DND-41 (cell line): ENCODE results near the gene ERICH3.

Source experiments
- EZH2 ChIP-seq: IDR thresholded peaks from 3 replicates; pipeline ENCODE4 v1.6.1; 2012; ENCODE audit warnings: borderline replicate concordance, low read depth, mild to moderate bottlenecking, moderate library complexity, low read length, inconsistent platforms; ENCODE audit not compliant: severe bottlenecking
- TF ChIP-seq, protein P1 (sequence below): IDR thresholded peaks from 2 replicates; pipeline ENCODE4 v1.5.1; 2012; ENCODE audit warnings: borderline replicate concordance, low read length, moderate library complexity, mild to moderate bottlenecking; ENCODE audit not compliant: poor library complexity, severe bottlenecking; ENCODE audit errors: extremely low read depth

DNA sequence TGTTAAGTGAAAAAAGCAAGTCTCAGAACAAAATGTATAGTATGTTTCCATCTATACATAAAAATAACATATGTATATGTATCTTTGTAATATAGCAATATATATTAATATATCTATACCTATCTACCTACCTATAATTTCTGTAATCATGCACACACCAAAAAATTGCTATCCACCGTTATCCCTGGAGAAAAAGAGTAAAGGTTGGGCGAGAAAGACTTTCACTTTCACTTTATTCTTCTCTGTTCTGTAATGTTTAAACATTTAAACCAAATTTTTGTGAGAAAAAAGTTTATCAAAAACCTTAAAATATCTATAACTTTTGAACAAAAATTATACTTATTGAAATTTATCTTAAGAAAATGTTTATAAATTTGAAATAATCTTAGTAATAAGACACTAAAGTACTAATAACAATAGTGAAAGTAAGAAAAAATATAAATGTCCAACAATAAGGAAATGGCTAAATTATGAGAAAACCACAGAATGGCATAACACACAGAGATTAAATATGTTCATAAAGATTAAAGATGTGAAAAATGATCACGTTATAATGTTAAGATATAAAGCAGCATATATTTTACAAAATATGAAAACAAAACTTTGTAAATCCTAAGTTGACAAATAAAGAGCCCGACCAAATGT is 87.2 kb downstream of the ERICH3 start:
- TF ChIP-seq, protein P1, sequence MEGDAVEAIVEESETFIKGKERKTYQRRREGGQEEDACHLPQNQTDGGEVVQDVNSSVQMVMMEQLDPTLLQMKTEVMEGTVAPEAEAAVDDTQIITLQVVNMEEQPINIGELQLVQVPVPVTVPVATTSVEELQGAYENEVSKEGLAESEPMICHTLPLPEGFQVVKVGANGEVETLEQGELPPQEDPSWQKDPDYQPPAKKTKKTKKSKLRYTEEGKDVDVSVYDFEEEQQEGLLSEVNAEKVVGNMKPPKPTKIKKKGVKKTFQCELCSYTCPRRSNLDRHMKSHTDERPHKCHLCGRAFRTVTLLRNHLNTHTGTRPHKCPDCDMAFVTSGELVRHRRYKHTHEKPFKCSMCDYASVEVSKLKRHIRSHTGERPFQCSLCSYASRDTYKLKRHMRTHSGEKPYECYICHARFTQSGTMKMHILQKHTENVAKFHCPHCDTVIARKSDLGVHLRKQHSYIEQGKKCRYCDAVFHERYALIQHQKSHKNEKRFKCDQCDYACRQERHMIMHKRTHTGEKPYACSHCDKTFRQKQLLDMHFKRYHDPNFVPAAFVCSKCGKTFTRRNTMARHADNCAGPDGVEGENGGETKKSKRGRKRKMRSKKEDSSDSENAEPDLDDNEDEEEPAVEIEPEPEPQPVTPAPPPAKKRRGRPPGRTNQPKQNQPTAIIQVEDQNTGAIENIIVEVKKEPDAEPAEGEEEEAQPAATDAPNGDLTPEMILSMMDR = no peak
- no peak for TF ChIP-seq EZH2
